Measurements from ENCODE around the gene ZDHHC3.

ZDHHC3 gene

DNA sequence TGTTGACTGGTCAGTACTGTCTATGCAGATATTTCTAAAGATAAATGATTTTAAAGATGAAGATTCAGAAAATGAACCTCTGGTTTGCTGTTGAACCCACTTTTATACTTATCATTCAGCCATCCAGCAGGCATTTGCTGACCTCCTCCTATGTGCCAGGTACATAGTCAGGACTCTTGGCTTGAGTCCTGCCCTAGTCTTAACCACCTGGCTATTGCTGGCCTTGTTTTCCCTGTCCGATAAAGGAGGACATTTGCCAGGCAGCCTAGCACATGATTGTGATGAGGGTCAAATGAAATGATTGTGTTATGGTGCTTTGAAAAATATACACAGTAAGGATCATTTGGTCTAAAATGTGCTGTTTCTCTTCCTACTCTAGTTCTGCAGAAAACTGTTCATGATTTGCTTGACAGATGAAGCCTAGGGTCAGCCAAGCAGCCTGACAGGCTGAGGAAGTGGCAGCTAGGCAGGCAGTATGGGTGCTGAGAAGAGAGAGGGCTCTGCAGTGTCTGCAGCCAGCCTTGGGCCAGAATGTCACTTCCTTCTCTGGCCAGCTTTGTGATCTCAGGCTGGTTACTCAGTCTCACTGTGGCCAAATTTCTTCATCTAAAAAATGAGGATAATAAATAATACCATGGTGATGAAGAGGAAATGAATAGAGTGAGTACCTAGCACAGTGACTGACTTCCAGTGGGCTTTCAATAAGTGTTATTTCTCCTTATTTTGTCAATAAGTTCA is 13.8 kb upstream of the ZDHHC3 start:
- no peaks in the 10 kb centered on the region for H3K4me1 ChIP-seq (ENCODE audit: low read length)
- no peak overlapping the region for H3K4me3 ChIP-seq (ENCODE audit: low read length)
- no peak for TF ChIP-seq CTCF (IDR thresholded peaks at IDR 0.05; ENCODE audit: low read length)
- no peak overlapping the region for H3K27ac ChIP-seq (ENCODE audit: low read length)
- H3K27me3 ChIP-seq (replicated peaks; ENCODE audit: insufficient read depth, low read length), result no peaks in the 10 kb centered on the region
- no peaks in the 10 kb centered on the region for H3K9me2 ChIP-seq (replicated peaks; ENCODE audit: insufficient read depth, low read length)
- no peak for DNase-seq
- no peaks in the 10 kb centered on the region for H4K20me1 ChIP-seq (ENCODE audit: insufficient read depth, low read length)
- no peak overlapping the region for H2AFZ ChIP-seq (ENCODE audit: low read length)
- H3K4me2 ChIP-seq (ENCODE audit: low read depth, low read length), result no peak overlapping the region
- H3K9me3 ChIP-seq (replicated peaks; ENCODE audit: insufficient read depth, low read length), result no peaks in the 10 kb centered on the region
- peaks cover 56% of the 10 kb centered on the region for H3K79me2 ChIP-seq (ENCODE audit: low read length)
- no peaks in the 10 kb centered on the region for H3F3A ChIP-seq (ENCODE audit: insufficient read depth, low read length)
- no peak overlapping the region for H3K9ac ChIP-seq (ENCODE audit: low read length)
- peaks cover 7% of the 10 kb centered on the region for H3K36me3 ChIP-seq (replicated peaks; ENCODE audit: insufficient read depth, low read length)

GRCh38 chr3:44989141-44989540 is 13.2 kb upstream of the ZDHHC3 start:
- Histone ChIP-seq H3K9ac (ENCODE audit: low read length) (no peak overlapping the region), H3K9me2 (replicated peaks; ENCODE audit: insufficient read depth, low read length) (no peaks in the 10 kb centered on the region), H3K27ac (ENCODE audit: low read length) (no peak overlapping the region), H3K36me3 (replicated peaks; ENCODE audit: insufficient read depth, low read length) (peaks cover 7% of the 10 kb centered on the region), H3K4me3 (ENCODE audit: low read length) (no peak overlapping the region), H3K27me3 (replicated peaks; ENCODE audit: insufficient read depth, low read length) (no peaks in the 10 kb centered on the region), H3K9me3 (replicated peaks; ENCODE audit: insufficient read depth, low read length) (no peaks in the 10 kb centered on the region), H3K4me2 (ENCODE audit: low read depth, low read length) (no peak overlapping the region), H3K79me2 (ENCODE audit: low read length) (peaks cover 57% of the 10 kb centered on the region), H4K20me1 (ENCODE audit: insufficient read depth, low read length) (no peaks in the 10 kb centered on the region), H3K4me1 (ENCODE audit: low read length) (no peaks in the 10 kb centered on the region), H3F3A (ENCODE audit: insufficient read depth, low read length) (no peaks in the 10 kb centered on the region), H2AFZ (ENCODE audit: low read length) (no peak overlapping the region)
- no peak for DNase-seq
- TF ChIP-seq CTCF (IDR thresholded peaks at IDR 0.05; ENCODE audit: low read length) (no peak), EZH2phosphoT487 (IDR thresholded peaks at IDR 0.05; ENCODE audit: low read length) (no peak), EZH2 (optimal IDR thresholded peaks at IDR 0.05; ENCODE audit: low read depth, low read length) (no peak)

DNA sequence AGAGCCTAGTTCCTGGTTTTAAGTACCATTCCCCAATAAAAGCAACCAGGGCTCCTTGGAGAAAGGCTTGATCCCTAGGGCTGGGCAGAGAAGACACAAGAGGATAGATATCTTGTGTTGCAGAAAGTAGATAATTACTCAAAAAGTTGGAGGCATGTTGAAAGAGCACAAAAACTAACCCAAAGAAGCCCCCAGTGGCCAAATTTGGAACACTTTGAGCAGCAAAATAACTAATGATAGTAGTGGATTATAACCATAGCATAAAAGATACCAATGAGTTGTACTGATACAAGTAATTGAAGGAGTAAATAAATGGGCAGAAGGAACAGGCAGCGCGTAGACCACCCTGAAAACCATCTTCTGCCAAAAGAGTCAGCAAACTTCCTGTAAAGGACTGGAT is 12.1 kb upstream of the ZDHHC3 start:
- H3K9ac ChIP-seq (ENCODE audit: low read length), result no peak overlapping the region
- DNase-seq, result no peak
- no peaks in the 10 kb centered on the region for H3K4me1 ChIP-seq (ENCODE audit: low read length)
- H3K27ac ChIP-seq (ENCODE audit: low read length), result no peak overlapping the region
- no peaks in the 10 kb centered on the region for H4K20me1 ChIP-seq (ENCODE audit: insufficient read depth, low read length)
- no peaks in the 10 kb centered on the region for H3F3A ChIP-seq (ENCODE audit: insufficient read depth, low read length)
- no peak overlapping the region for H3K4me3 ChIP-seq (ENCODE audit: low read length)
- TF ChIP-seq CTCF (IDR thresholded peaks at IDR 0.05; ENCODE audit: low read length) (peak; percentile 53), EZH2 (optimal IDR thresholded peaks at IDR 0.05; ENCODE audit: low read depth, low read length) (no peak)
- peaks cover 7% of the 10 kb centered on the region for H3K36me3 ChIP-seq (replicated peaks; ENCODE audit: insufficient read depth, low read length)
- H3K79me2 ChIP-seq (ENCODE audit: low read length), result peaks cover 64% of the 10 kb centered on the region
- no peaks in the 10 kb centered on the region for H3K9me3 ChIP-seq (replicated peaks; ENCODE audit: insufficient read depth, low read length)
- H2AFZ ChIP-seq (ENCODE audit: low read length), result no peak overlapping the region
- no peaks in the 10 kb centered on the region for H3K27me3 ChIP-seq (replicated peaks; ENCODE audit: insufficient read depth, low read length)
- H3K9me2 ChIP-seq (replicated peaks; ENCODE audit: insufficient read depth, low read length), result no peaks in the 10 kb centered on the region
- no peak overlapping the region for H3K4me2 ChIP-seq (ENCODE audit: low read depth, low read length)
